Stimulated activated CD8-positive, alpha-beta memory T cell treated with anti-CD3 and anti-CD28 coated beads, Interleukin-4, amount 100 ng/mL, for 4 hours (primary cell): ENCODE results near the gene MCL1.
"Not testable (repeated sequence)": the region's sequence is repeated elsewhere in the genome, so short reads cannot be mapped to it uniquely, and the experiment has no call there.

Experiments
- DNase-seq, 2 donors: peaks; one replicate each; pipeline ENCODE4 v3.0.0-alpha.2; 2020; ENCODE audit warnings: low read depth in 2 of 2, low spot score in 1 of 2

Gene MCL1

DNA sequence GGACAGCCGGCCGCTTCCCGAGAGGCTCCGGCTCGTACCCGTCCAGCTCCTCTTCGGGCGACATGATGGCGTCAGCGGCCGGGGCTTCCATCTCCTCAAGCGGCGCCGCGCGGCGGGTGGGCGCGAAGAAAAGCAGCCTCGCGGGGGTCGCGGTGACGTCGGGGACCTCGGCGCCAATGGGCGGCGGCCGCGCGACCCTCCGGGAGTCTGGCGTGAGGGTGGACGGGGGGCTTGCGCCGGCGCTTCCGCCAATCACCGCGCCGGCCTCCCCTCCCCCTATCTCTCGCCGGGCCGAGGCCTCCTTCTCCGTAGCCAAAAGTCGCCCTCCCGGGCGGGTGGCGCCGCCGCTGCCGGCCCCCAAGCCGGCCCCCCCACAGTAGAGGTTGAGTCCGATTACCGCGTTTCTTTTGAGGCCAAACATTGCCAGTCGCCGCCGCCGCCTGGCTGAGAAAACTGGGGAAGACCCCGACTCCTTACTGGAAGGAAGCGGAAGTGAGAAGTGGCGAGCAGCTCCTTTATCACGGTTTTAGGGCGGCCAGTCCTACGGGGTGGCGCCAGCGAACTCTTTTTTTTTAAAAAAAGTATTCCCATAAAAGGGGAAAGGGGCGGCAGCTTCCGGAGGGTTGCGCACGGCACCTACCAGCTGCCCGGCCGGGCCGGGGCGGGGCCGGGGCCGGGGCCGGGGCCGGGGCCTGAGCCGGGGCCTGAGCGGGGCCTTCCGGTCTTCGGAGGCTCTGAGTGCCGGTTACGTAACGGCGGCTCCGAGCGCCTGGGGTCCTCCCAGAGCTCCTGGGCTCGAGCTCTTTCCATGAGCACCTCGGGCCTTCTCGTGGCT lies at the start of gene MCL1:
Gene MCL1, minus strand, starts transcription at position 501 of the 835 bp plus-strand sequence. Its CDS starts 80 bp downstream, at position 421.
- peak; percentile 68 to 80 for DNase-seq

DNA sequence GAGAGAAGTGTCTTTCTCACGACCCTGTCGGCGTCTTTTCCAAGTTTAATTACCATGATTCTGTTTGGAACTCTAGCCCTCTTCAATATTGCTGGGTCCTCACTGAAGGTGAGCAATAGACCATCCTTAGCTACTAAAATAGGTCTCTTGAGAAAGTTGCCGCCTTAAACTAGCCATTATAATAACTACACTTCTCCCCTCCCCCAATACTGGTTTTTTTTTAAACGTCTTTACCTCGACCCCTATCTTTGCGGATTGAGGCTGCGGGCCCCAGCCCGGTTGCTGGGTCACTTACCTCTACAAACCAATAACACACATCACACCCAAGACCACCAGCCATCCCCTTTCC lies 49.3 kb upstream of the MCL1 start:
- DNase-seq = no peak

DNA sequence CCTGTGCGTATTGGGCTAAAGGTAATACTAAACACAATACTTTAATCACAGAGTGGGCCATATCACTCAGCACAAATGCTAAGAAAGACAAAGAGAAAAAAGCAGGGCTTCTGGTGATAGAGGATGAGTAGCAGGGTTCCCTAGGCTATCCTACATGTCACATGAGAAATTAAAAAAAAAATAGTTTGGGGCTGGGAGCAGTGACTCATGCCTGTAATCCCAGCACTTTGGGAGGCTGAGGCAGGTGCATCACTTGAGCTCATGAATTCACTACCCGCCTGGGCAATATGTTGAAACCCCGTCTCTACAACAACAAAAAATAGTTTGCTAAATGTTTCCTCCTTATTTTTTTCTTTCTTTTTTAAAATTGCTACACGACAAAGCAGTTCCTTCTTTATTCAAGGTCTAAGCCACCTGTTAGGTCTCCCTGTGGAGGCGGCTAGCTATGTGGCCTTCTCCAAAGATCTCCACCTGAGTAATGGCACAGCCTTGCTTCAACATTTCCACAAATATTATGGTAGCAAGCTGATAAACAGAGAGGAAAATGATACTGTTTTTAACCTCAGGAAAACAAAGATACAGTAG lies 48.5 kb upstream of the MCL1 start:
- DNase-seq = no peak

DNA sequence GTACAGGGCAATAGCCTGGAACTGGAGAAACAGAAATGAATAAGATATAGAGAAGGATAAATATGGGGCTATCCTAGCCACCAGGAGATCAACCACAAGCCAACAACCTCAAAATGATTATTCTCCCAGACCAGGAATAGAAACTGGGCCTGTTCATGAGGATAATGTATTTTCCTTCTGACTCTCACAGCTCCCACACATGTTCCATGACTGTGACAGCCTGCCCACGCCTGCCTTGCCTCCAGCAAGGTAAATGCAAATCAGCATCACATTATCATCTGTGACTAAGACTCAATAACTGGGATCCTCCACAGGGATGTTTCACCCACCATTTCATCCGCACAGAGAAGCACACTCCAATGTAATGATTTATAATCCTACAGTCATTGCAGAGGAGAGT lies 46.7 kb upstream of the MCL1 start:
- DNase-seq = no peak

DNA sequence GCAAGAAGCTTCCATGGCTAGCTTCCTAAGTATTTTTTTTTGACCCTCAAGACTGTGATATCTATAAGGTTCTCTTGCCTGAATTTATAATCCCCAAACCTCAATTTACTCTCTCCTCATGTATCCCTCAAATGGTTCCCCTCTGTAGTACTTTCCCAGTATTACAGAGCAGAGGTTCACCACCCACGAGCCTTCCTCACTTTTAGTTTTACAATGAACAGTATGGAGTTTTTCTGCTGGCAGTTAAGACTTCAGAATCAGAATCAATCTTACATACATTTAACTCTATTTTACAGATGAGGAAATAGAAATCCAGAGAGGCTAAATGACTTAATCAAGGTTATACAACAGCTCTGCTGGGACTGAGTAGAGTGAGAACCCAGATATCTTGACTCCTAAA lies 45.1 kb upstream of the MCL1 start:
- DNase-seq = not testable (repeated sequence)

DNA sequence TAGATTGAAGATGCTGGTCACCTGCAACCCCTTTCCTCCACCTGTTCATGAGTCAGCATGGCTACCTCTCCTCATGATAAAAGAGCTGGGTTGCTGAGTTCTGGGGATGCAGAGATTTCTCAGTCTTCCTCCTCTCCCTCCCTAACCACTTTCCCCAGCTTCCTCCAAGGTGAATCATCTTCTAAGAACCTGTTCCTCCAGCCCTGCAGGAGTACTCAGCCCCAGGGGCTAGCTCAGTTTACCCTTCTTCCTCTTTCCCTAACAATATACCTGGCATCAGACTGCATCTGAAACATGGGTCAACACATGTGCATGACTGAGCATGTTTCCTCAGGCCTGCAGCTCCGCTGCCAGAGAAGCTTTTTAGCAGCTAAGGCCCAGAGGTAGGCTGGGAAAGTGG lies 44.7 kb upstream of the MCL1 start:
- DNase-seq = not testable (repeated sequence)

DNA sequence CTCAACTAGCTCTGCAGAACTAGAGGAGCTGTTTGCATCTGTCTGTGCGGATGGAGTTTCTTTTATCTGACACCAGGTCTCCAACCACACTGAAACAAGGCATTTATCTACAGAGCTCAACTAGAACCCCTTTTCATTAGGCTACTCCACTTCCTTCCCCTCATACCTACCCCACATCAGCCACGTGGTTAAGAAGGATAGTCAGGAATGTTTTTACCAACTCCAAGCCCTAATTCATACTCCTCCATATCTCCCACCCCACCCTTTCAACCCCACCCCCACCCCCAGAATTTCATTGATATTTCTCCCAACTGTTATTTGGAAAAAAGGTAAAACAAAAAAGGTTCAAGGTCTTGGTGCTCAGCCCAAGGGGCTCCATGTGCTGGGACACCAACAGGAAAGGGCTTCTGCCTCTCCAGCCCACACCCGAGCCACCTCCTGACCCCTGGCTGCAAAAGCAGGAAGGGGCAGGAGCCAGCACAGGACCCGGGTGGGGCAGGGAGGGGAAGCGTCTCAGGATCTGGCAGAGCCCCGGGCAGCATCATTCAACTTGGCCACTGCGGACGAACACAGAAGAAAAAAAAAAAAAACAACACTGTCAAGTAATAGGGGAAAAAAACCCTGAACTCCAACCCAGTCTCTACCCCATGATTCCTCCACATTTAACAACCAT lies 43.0 kb upstream of the MCL1 start:
- no peak for DNase-seq

DNA sequence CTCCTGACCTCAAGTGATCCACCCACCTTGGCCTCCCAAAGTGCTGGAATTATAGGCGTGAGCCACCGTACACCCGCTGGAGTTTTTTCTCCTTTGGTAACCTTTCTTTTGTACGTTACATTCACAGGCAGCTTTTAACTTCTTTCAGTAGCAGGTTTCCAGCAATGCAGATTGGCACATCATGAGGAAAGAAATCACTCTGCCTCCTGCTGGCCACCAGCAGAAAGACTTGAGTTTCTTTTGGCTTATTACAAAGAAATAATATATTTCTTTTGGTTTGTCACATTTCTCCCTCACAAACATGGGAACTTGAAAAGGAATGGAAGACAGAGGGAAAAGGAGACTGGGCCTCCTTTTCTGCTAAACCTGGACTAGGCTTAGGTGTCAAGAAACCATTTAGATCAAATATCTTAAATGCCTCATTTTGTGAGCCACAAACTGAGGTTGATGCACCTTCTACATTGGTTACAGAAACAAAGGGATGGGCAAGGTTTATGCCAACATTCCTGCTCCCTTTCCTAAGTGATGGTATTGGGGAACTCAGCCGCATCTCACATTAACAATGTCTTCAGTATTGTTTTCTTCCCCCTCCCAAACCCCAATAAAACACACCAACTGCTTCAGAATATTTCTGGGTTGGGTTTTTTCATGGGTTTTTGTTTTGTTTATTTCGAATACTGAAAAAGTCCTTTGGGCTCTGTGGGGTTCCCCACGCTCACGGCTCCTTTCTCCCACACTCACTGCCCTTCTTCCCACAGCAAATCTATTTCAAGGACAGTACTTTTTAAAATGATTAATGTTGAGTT lies 42.3 kb upstream of the MCL1 start:
- DNase-seq = peak in 1 of 2 donors; percentile 23

DNA sequence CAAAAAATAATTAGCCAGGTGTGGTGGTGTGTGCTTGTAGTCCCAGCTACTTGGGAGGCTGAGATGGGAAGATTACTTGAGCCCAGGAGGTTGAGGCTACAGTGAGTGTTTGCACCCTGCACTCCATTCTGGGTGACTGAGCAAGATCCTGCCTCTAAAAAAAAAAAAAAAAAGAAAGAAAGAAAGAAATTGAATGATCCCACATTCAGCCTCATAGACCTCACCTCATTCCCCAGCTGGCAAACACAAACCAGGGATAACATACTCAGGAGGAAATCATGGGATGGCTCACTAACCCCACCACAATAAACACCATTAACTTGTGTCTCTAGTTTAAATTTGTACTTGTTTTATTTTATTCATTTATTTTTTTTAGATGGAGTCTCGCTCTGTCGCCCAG lies 41.5 kb upstream of the MCL1 start:
- DNase-seq = no peak

DNA sequence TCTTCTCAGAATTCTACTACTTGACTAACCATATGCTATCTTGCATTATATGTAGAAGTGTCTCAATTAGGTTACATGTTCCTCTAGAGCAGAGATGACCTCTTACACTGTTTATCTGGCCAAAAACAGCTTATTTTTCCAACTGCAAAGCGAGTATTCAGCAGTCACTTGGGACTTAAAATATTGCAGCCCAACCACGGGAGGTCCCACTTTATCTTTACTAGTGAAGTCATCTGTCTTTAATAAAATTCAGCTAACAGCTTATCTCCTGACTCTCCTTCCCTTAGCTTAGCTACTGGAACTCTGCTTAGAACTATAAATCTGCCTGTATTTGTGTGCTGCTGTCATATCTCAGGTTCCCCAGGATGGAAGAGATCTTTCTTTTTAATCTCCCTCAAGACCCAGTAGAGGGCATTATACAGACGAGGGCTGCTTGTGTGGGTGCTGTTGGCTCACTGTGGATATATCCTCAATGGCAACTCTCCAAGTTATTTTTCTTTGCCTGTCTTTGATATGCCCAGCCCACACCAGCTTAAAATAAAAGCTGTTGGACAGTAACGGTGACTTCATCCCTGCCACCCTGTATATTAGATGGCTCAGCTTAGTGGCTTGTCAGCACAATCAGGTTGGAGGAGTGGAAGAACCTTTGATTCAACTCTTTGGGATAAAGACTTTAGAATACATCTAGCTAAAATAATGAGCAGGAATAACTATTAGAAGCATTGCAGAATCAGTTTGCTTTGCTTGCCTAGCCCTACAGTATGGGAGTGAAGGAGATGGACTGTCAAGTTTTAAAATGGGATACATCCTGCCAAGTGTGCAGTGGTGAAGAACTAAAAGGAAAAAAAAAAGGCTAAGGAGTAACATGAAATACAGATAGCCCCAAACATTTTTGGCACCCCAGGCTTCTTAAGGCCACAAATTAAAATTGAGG lies 40.4 kb upstream of the MCL1 start:
- DNase-seq = no peak

DNA sequence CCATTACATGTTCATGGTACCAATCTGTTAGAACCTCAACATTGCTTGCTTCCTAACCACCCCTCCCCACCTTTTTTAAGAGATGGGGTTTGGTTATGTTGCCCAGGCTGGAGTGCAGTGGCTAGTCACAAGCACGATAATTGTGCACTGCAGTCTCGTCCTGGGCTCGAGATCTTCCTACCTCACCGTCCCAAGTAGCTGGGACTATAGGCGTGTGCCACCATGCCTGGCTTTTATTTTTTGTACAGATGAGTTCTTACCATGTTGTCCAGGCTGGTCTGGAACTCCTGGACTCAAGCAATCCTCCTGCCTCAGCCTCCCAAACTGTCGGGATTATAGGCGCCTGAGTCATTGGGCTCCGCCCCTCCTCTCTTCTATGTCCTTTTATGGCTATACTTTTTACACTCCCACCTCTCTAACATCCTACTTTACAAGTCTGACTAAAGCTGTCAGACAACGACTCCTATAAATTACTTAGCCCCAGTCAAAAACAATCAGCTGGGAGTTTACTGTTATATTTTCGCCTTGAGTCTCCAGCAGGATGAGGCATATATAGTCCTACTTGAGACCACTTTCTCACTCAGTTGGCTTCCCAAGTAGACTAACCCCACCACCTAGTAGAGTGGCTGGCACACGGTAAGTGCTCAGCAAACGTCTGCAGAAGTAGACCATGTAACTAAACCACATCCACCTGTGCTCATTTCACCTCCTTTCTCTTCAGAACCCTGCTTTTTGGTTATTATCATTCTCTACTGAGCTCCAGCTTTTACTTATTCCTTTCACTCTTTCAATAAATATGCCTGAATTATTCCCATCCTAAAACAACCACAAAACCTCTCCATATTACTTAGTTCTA lies 36.2 kb upstream of the MCL1 start:
- DNase-seq = no peak

DNA sequence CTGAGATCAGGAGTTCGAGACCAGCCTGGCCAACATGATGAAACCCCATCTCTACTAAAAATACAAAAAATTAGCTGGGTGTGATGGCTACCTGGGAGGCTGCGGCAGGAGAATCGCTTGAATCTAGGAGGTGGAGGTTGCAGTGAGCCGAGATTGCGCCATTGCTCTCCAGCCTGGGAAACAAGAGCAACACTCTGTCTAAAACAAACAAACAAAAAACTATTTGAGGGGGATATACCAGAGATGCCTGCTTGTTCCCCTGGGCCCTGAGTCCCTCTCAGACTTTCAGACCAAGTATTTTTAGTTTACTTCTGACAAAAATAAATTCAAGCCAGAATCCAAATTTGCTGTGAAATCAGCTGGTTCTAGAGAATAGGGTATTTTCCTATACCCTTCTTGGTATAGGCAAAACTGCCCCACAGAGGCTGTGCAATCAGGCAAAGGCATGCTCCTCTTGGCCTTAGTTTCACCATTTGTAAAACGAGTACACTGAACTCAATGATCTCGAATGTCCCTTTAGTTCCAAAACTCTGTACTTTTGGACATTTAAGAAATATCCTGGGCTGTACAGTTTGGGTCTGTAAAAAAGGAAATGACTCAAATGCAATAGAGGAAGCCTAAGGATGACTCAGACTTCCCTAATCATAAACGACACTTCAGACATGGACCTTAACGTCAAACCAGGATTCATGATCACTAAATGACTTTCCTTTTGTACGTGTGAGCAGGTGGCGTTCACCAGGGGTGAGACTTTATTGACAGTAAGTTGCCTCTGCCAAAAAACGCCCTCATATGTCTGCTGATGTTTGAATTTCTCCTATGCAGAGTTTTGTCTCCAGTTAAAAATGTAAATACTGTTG lies 33.9 kb upstream of the MCL1 start:
- peak in 1 of 2 donors; percentile 35 for DNase-seq

DNA sequence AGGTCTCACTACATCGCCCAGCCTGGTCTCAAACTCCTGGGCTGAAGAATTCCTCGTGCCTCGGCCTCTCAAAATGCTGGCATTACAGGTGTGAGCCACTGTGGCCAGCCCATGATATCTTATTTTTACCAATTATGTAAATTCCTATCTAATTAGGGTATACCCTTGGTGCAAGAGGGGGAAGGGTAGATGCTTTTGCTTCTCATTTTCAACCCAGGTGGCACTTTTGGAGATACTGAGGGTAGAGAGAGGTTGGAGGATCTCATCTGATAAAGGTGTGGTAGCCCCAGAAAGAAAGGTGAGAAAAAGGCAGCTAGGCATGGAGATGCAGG lies 32.6 kb upstream of the MCL1 start:
- DNase-seq = no peak

DNA sequence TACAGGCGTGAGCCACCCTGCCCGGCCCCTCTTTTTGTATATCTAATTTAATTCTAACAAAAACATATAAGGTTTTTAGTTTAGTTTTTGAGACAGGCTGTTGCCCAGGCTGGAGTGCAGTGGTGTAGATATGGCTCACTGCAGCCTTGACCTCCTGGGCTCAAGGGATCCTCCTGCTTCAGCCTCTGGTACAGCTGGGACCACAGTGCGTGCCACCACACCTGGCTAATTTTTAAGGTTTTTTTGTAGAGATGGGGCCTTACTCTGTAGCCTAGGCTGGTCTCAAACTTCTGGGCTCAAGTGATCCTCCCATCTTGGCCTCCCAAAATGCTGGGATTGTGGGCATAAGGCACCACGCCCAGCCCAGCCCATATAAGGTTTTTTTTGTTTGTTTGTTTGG lies 31.2 kb upstream of the MCL1 start:
- no peak for DNase-seq

DNA sequence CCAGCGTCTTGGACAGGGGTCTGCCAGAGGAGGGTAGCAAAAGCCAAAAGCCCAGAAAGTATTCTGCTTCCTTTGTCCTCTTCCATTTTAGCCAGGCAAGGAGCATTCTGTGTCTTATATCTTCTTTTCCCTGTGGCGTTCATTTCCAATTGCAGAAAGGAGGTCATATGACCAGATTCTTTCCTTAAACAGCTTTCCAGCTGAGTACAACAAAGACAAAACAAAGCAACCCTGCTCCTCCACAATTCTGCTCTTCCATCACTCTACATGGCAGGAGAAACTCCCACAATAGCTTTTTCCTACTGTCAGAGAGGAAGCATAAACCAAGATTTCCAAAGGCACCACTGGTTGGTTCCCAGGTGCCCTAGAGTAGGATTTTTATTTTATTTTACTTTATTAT lies 30.3 kb upstream of the MCL1 start:
- no peak for DNase-seq

DNA sequence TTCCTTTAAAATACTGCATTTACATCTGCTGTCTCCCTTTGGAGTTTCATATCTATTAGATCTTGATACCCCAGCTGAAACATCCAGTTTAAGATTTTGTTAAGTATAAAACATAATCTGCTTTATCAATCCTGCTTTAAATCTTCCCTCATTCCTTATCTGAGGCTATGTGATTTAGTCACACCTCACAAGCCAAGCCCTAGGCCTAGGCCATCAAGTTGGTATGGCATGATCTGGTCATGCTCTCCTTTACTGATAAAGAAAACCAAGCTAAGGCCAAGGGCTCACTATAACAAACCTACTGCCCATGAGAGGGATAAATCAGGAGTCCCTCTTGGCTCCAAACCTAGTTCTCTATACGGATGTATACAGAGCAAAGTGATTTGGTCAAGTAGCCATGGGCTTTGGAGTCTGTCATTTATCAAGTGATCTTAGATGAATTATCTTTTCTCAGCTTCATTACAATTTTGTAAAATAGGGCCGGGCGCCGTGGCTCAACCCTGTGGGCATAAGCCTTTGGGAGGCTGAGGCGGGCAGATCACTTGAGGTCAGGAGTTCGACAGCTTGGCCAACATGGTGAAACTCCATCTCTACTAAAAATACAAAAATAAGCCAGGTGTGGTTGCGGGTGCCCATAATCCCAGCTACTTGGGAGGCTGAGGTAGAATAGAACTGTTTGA lies 27.2 kb upstream of the MCL1 start:
- DNase-seq = no peak

DNA sequence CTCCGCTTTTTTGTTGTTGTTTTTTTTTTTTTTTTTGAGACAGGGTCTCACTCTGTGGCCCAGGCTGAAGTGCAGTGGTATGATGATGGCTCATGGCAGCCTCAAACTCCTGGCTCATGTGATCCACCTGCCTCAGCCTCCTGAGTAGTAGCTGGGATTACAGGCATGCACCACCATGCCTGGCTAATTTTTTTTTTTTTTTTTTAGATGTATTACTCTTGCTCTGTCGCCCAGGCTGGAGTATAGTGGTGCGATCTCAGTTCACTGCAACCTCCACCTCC lies 26.0 kb upstream of the MCL1 start:
- DNase-seq = not testable (repeated sequence)

DNA sequence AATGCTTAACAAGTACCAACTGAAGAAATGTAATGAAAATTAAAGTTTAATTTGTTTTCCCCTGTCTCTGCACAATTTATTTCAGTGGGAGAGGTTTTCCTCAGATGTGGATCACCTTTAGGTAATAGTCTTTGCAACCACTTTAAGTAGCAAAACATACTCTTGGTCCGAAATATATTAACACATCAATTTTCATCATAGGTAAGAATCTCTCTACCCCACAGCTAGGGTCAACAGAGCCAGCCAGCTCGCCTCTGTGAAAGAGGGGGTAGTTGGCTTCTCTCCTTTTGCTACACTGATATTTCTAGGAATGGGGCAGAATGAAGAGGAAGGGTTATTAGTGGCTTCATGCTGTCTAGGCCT lies 24.8 kb upstream of the MCL1 start:
- no peak for DNase-seq
